T47D (cell line): ENCODE data around the gene NELL1.

Source experiments
- DNase-seq, 2 experiments: peaks; one replicate each; pipeline versions ENCODE4 v3.0.0 to v3.0.0-alpha.2; 2011 to 2012; ENCODE audit warnings: low read depth in 1 of 2, low spot score in 1 of 2
- JUND ChIP-seq: IDR thresholded peaks from 2 replicates; pipeline ENCODE4 v1.6.1; 2012; ENCODE audit warnings: low read depth
- in situ Hi-C: cut with HindIII; loops from 2 replicates; pipeline ENCODE4 v1.10.0; 2016; ENCODE audit warnings: low sequenced_read_pairs, low pct_unique_long_range_greater_than_20kb

Gene NELL1

GRCh38 chr11:20759541-20759940 is 90.2 kb downstream of the NELL1 start:
- in situ Hi-C loops: no loop called here
- no peak for DNase-seq

GRCh38 chr11:20760811-20761210 is 91.4 kb downstream of the NELL1 start:
- in situ Hi-C loops: no loop called here
- TF ChIP-seq JUND: no peak
- no peak for DNase-seq

More at GRCh38 chr11:20759541-20759940, 90.2 kb downstream of the NELL1 start:
- TF ChIP-seq JUND: no peak

GRCh38 chr11:20762116-20762844 is 92.9 kb downstream of the NELL1 start:
- in situ Hi-C loops: no loop called here
- DNase-seq: no peak
- no peak for TF ChIP-seq JUND

GRCh38 chr11:20762980-20763379 is 93.6 kb downstream of the NELL1 start:
- in situ Hi-C loops: no loop called here
- no peak for DNase-seq
- TF ChIP-seq JUND: no peak

GRCh38 chr11:20770414-20770946 is 101.1 kb downstream of the NELL1 start:
- TF ChIP-seq JUND: no peak
- no peak for DNase-seq

GRCh38 chr11:20771026-20771425 is 101.6 kb downstream of the NELL1 start:
- in situ Hi-C loops: no loop called here
- no peak for DNase-seq
- no peak for TF ChIP-seq JUND

More at GRCh38 chr11:20770414-20770946, 101.1 kb downstream of the NELL1 start:
- in situ Hi-C loops: no loop called here

- TF ChIP-seq JUND: no peak
- in situ Hi-C loops: no loop called here
- DNase-seq: no peak
These were observed 102.3 kb downstream of the NELL1 start for GRCh38 chr11:20771681-20772080.

GRCh38 chr11:20775331-20775730 is 105.9 kb downstream of the NELL1 start:
- in situ Hi-C loops: no loop called here
- DNase-seq: no peak
- no peak for TF ChIP-seq JUND

- in situ Hi-C loops: no loop called here
- DNase-seq: no peak
- no peak for TF ChIP-seq JUND
These were observed 113.4 kb downstream of the NELL1 start for GRCh38 chr11:20782775-20783174.

- in situ Hi-C loops: no loop called here
- TF ChIP-seq JUND: no peak
- DNase-seq: no peak
These were observed 113.8 kb downstream of the NELL1 start for GRCh38 chr11:20783220-20783619.

- TF ChIP-seq JUND: no peak
- in situ Hi-C loops: no loop called here
- no peak for DNase-seq
These were observed 121.2 kb downstream of the NELL1 start for GRCh38 chr11:20790622-20791021.

GRCh38 chr11:20795005-20795404 is 125.6 kb downstream of the NELL1 start:
- DNase-seq: no peak
- TF ChIP-seq JUND: no peak
- in situ Hi-C loops: no loop called here

- no peak for DNase-seq
- no peak for TF ChIP-seq JUND
- in situ Hi-C loops: no loop called here
These were observed 138.9 kb downstream of the NELL1 start for GRCh38 chr11:20808328-20808727.

GRCh38 chr11:20821046-20821445 is 151.7 kb downstream of the NELL1 start:
- in situ Hi-C loops: no loop called here
- no peak for DNase-seq
- no peak for TF ChIP-seq JUND
